H1 (cell line): Measurements from ENCODE around the gene ITPKA. TPM values are rescaled to one million over a fixed set of nuclear protein-coding genes. Genes with fewer than 3 reads are reported as not detected.

Experiments
- CTCF ChIA-PET: fragments of 300-600 bp; sonication (Branson Sonifier 250); formaldehyde crosslinking; loops from one replicate; lab custom pipeline; 2021; ENCODE audit not compliant: partially characterized antibody; lab: Charles Lee
- POLR2A ChIA-PET: fragments of 300-600 bp; sonication (Branson Sonifier 250); formaldehyde crosslinking; loops from one replicate; lab custom pipeline; 2021; ENCODE audit warnings: inconsistent platforms; ENCODE audit not compliant: partially characterized antibody; lab: Charles Lee
- DNase-seq, 2 experiments: peaks; one replicate each; pipeline versions ENCODE4 v3.0.0 to v3.0.0-alpha.2; 2010 to 2022; ENCODE audit warnings: low spot score in 2 of 2, low read depth in 1 of 2, mixed read lengths in 1 of 2
- FAIRE-seq: peaks from 2 replicates; lab custom pipeline; 2011; peaks lifted over from hg19 to GRCh38; lab: Jason Lieb, UNC
- H2AFZ ChIP-seq: 2 replicates; pipeline ENCODE4 v1.8.1; 2012; ENCODE audit warnings: low read length, inconsistent platforms
- H2AK5ac ChIP-seq: 2 replicates; pipeline ENCODE4 v1.6.1; 2013; ENCODE audit warnings: low read depth, low read length
- H2BK120ac ChIP-seq: replicated peaks from 2 replicates; pipeline ENCODE3; 2013; ENCODE audit warnings: low read depth, low read length, inconsistent platforms
- H2BK12ac ChIP-seq: 2 replicates; pipeline ENCODE4 v1.6.1; 2013; ENCODE audit warnings: low read depth, low read length
- H2BK15ac ChIP-seq: 2 replicates; pipeline ENCODE4 v1.6.1; 2013; ENCODE audit warnings: low read length
- H2BK20ac ChIP-seq: 2 replicates; pipeline ENCODE4 v1.6.1; 2013; ENCODE audit warnings: low read length
- H2BK5ac ChIP-seq: 2 replicates; pipeline ENCODE4 v1.6.1; 2013; ENCODE audit warnings: low read depth, low read length
- H3K14ac ChIP-seq: 2 replicates; pipeline ENCODE4 v1.6.1; 2013; ENCODE audit warnings: inconsistent platforms; ENCODE audit not compliant: insufficient read length
- H3K18ac ChIP-seq: 2 replicates; pipeline ENCODE4 v1.6.1; 2013; ENCODE audit warnings: low read length; ENCODE audit errors: extremely low read depth
- H3K23ac ChIP-seq: 2 replicates; pipeline ENCODE4 v1.6.1; 2013; ENCODE audit warnings: inconsistent platforms; ENCODE audit not compliant: insufficient read length
- H3K23me2 ChIP-seq: 2 replicates; pipeline ENCODE4 v1.6.1; 2013; ENCODE audit warnings: low read depth, low read length
- H3K27ac ChIP-seq: 2 replicates; pipeline ENCODE4 v1.6.1; 2011; ENCODE audit warnings: low read depth, low read length, inconsistent platforms
- H3K27me3 ChIP-seq, 4 experiments: replicated peaks in 1 of 4; 1 replicate in 1 of 4; 2 replicates in 3 of 4; pipeline versions ENCODE4 v1.6.1 to v1.8.1; 2011 to 2013; ENCODE audit warnings: low read length in 3 of 4, mild to moderate bottlenecking in 3 of 4, inconsistent platforms in 2 of 4, mixed read lengths in 2 of 4, moderate library complexity in 1 of 4; ENCODE audit not compliant: control insufficient read depth in 3 of 4, insufficient read depth in 3 of 4; ENCODE audit errors: extremely low read depth in 1 of 4
- H3K36me3 ChIP-seq, 4 experiments: 2 replicates each; pipeline versions ENCODE4 v1.6.1 to v1.8.1; 2011 to 2013; ENCODE audit warnings: mild to moderate bottlenecking in 4 of 4, low read length in 3 of 4, moderate library complexity in 2 of 4, control low read depth in 1 of 4, inconsistent platforms in 1 of 4; ENCODE audit not compliant: insufficient read depth in 4 of 4, control insufficient read depth in 2 of 4
- H3K4ac ChIP-seq: replicated peaks from 2 replicates; pipeline ENCODE3; 2013; ENCODE audit warnings: low read length, low read depth, mixed read lengths, inconsistent platforms; ENCODE audit not compliant: insufficient read length
- H3K4me1 ChIP-seq, 4 experiments: replicated peaks in 1 of 4; 1 replicate in 1 of 4; 2 replicates in 3 of 4; pipeline versions ENCODE4 v1.6.1 to v1.8.1; 2011 to 2013; ENCODE audit warnings: low read length in 3 of 4, inconsistent platforms in 2 of 4, mixed read lengths in 1 of 4; ENCODE audit not compliant: insufficient read depth in 4 of 4, control insufficient read depth in 3 of 4
- H3K4me2 ChIP-seq, 2 experiments: 2 replicates each; pipeline versions ENCODE4 v1.6.1 to v1.8.1; 2011 to 2013; ENCODE audit warnings: low read depth in 2 of 2, low read length in 2 of 2, control low read depth in 1 of 2, inconsistent platforms in 1 of 2, mild to moderate bottlenecking in 1 of 2; ENCODE audit not compliant: insufficient read depth in 1 of 2
- H3K4me3 ChIP-seq, 4 experiments: fragments of 200-600, 300-600 bp in 1 of 4; sonication (generic), shearing (Covaris generic), sonication (Bioruptor Twin) in 1 of 4; 2 replicates each; pipeline versions ENCODE4 v1.5.1 to v1.8.1; 2011 to 2016; ENCODE audit warnings: low read length in 4 of 4, low read depth in 3 of 4, control low read depth in 2 of 4, inconsistent platforms in 2 of 4, mild to moderate bottlenecking in 2 of 4, mixed read lengths in 1 of 4, moderate library complexity in 1 of 4; ENCODE audit not compliant: insufficient read depth in 2 of 4; ENCODE audit errors: extremely low read depth in 1 of 4
- H3K56ac ChIP-seq: replicated peaks from 2 replicates; pipeline ENCODE3; 2013; ENCODE audit warnings: low read depth, mild to moderate bottlenecking, mixed read lengths, low read length, inconsistent platforms; ENCODE audit not compliant: insufficient read length
- H3K79me1 ChIP-seq: 2 replicates; pipeline ENCODE4 v1.6.1; 2013; ENCODE audit warnings: low read depth, low read length, control low read depth
- H3K79me2 ChIP-seq, 2 experiments: 2 replicates each; pipeline versions ENCODE4 v1.6.1 to v1.8.1; 2012 to 2013; ENCODE audit warnings: low read length in 2 of 2, mild to moderate bottlenecking in 2 of 2, inconsistent platforms in 1 of 2; ENCODE audit not compliant: insufficient read depth in 2 of 2, control insufficient read depth in 1 of 2
- H3K9ac ChIP-seq, 4 experiments: replicated peaks in 1 of 4; 1 replicate in 1 of 4; 2 replicates in 3 of 4; pipeline versions ENCODE4 v1.6.1 to v1.8.1; 2011 to 2013; ENCODE audit warnings: low read depth in 3 of 4, low read length in 3 of 4, control low read depth in 2 of 4, mild to moderate bottlenecking in 2 of 4, moderate library complexity in 2 of 4, inconsistent platforms in 1 of 4; ENCODE audit errors: extremely low read depth in 1 of 4
- H3K9me3 ChIP-seq, 2 experiments: 2 replicates each; pipeline versions ENCODE4 v1.6.1 to v1.8.1; 2012 to 2013; ENCODE audit warnings: mild to moderate bottlenecking in 2 of 2, moderate library complexity in 2 of 2, control low read depth in 1 of 2, inconsistent platforms in 1 of 2, low read depth in 1 of 2, low read length in 1 of 2, mixed read lengths in 1 of 2; ENCODE audit not compliant: insufficient read depth in 2 of 2
- H4K20me1 ChIP-seq, 2 experiments: replicated peaks in 1 of 2; 2 replicates each; pipeline versions ENCODE3 to v1.8.1; 2011 to 2013; ENCODE audit warnings: inconsistent platforms in 2 of 2, low read length in 2 of 2, mild to moderate bottlenecking in 1 of 2; ENCODE audit not compliant: insufficient read depth in 2 of 2, control insufficient read depth in 1 of 2
- H4K5ac ChIP-seq: 2 replicates; pipeline ENCODE4 v1.6.1; 2013; ENCODE audit warnings: low read length, low read depth, mixed read lengths, inconsistent platforms; ENCODE audit not compliant: insufficient read length
- H4K8ac ChIP-seq: 2 replicates; pipeline ENCODE4 v1.8.0; 2013; ENCODE audit warnings: mild to moderate bottlenecking, moderate library complexity, low read length, inconsistent platforms; ENCODE audit not compliant: insufficient read depth; ENCODE audit errors: extremely low read depth
- H4K91ac ChIP-seq: replicated peaks from 2 replicates; pipeline ENCODE3; 2013; ENCODE audit warnings: low read length, mixed read lengths, inconsistent platforms; ENCODE audit not compliant: insufficient read length
- CHD2 ChIP-seq: IDR thresholded peaks from 2 replicates; pipeline ENCODE4 v1.6.1; 2012; ENCODE audit warnings: low read length, improper control_type of control experiment
- CTBP2 ChIP-seq: IDR thresholded peaks from 2 replicates; pipeline ENCODE4 v1.7.0; 2011; ENCODE audit warnings: borderline replicate concordance, mild to moderate bottlenecking, moderate library complexity, mixed read lengths, low read length; ENCODE audit not compliant: insufficient read depth, insufficient read length
- GABPA ChIP-seq: IDR thresholded peaks from 2 replicates; pipeline ENCODE4 v1.6.1; 2011; ENCODE audit warnings: mild to moderate bottlenecking, low read length, moderate library complexity, borderline replicate concordance; ENCODE audit not compliant: insufficient read depth
- KDM4A ChIP-seq: IDR thresholded peaks from one replicate; pipeline ENCODE4 v1.7.1; 2012; ENCODE audit warnings: low read depth, mild to moderate bottlenecking, moderate library complexity, low read length, inconsistent platforms; ENCODE audit not compliant: severe bottlenecking
- SAP30 ChIP-seq: fragments of 300-600 bp; sonication (generic); IDR thresholded peaks from 2 replicates; pipeline ENCODE4 v1.7.1; 2012; ENCODE audit warnings: low read length, moderate library complexity, mild to moderate bottlenecking, inconsistent platforms; ENCODE audit not compliant: insufficient read depth, insufficient replicate concordance
- SIN3A ChIP-seq, 2 experiments: IDR thresholded peaks in 1 of 2; conservative IDR thresholded peaks in 1 of 2; 2 replicates each; pipeline ENCODE4 v1.6.1; 2011 to 2012; ENCODE audit warnings: low read length in 2 of 2, improper control_type of control experiment in 1 of 2, low read depth in 1 of 2, mild to moderate bottlenecking in 1 of 2
- WGBS, 2 experiments: shearing (Covaris generic) in 1 of 2; methylation state at CpG; one replicate each; pipeline versions ENCODE4 v1.1.6 to v1.1.7; 2013 to 2015; ENCODE audit warnings: low lambda C conversion rate in 2 of 2, mixed read lengths in 2 of 2, inconsistent platforms in 1 of 2, low coverage in 1 of 2, missing lambda C conversion rate in 1 of 2; ENCODE audit not compliant: insufficient replicate concordance in 2 of 2, insufficient coverage in 1 of 2, insufficient read length in 1 of 2; ENCODE audit errors: extremely low coverage in 1 of 2, missing lambda C conversion rate in 1 of 2; 5-methylcytosine and 5-hydroxymethylcytosine counted together
- polyA plus RNA-seq, 7 experiments: library from polyadenylated mRNA; depleted of rRNA in 3 of 7; stranded (reverse) in 5 of 7; unstranded in 2 of 7; fragments of >200 nt in 5 of 7; fragments of 200-250 nt in 2 of 7; gene quantifications; 1 replicate in 5 of 7; 2 replicates in 1 of 7; 4 replicates in 1 of 7; pipeline versions ENCODE4 v1.2.1 to v1.2.3, GENCODE V29; 2011 to 2013; ENCODE audit warnings: missing spikeins in 2 of 7, mixed read lengths in 2 of 7
- total RNA-seq: library from RNA; stranded (reverse); fragmentation: NEBNext Ultra II Directional; extraction: Animal tissue kit (Norgen Biotek cat#: 25700); gene quantifications from 2 replicates; pipeline ENCODE4 v1.2.1, GENCODE V29; 2021

Gene ITPKA
- total and polyA plus RNA-seq, 2 of the 8 experiments (the other 6 are each of a cell fraction or from before 2014, with no cell fraction given), result 0.39 to 0.99 TPM

DNA sequence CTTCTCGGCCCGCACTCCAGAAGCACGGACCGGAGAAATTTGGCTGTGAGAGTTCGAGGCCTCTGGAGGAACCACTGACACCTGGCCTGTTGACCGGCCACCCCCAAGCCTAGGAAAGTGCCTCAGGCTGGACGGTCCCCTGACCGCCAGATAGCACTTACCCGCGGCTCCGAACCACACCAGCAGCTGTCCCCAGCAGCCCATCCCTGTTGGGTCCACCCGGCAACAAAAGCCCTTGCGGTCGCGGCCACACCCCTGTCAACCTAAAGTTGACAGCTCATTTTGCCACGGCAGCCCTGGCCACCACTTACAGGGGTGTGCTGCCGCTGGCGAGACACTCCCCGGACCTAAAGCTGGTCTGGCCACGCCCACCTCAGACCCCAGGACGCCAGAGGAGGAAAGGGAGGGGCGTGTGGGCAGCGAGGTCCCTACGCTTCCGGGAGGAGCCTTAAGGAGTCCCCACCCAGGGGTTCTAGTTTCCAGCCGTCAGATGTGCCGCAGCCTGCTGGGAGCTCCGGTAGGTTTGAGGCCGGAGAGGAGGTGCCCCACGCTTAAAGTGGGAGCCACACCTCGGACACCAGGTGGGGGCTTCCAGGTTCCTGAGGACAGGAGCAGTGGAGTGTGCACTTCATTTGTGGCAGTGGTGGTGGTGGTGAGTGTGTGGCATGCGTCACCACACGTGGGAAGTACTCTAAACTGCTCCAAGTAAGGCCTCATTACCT, 20.0 kb downstream of the ITPKA start, which contains the start of gene LTK:
Gene LTK (minus strand): TSS at position 322 of the 722 bp plus-strand sequence. CDS start 118 bp downstream, at position 204.
- H2BK5ac ChIP-seq, result no peak within 1 kb of the TSS
- peaks cover 0 to 26% (median 13%) of the 10 kb centered on the region in 4 experiments; a peak in 5 of 7 replicates for H3K4me1 ChIP-seq
- H2AK5ac ChIP-seq, result no peak within 1 kb of the TSS; the same call in 1 of the 2 replicates
- H3K27me3 ChIP-seq, result peaks cover 32 to 58% (median 52%) of the 10 kb centered on the region in 4 experiments
- no peak within 1 kb of the TSS for H3K4ac ChIP-seq
- no peak for TF ChIP-seq CHD2
- TF ChIP-seq CTBP2, result no peak
- TF ChIP-seq SAP30, result peak; percentile 89
- no peak for TF ChIP-seq GABPA
- peak in 1 of 2 experiments; percentile 47; a peak in 1 of 4 replicates for TF ChIP-seq SIN3A (conservative IDR thresholded peaks at IDR 0.05 in 1 of 2, IDR thresholded peaks at IDR 0.05 in 1 of 2; ENCODE audit: low read depth in 1 of 2, low read length in 2 of 2)
- TF ChIP-seq KDM4A, result peak; percentile 30
- H2AFZ ChIP-seq, result no peak within 1 kb of the TSS
- no peak within 1 kb of the TSS for H4K5ac ChIP-seq
- peaks cover 15% of the 10 kb centered on the region for H3K23me2 ChIP-seq
- H3K9ac ChIP-seq, result no peak within 1 kb of the TSS; a peak in 2 of 7 replicates
- 19% methylated on average over 29 of the region's 33 CpGs; no CpG with 5 or more reads in 1 of the 2 experiments for WGBS, 2 experiments
- H3K56ac ChIP-seq, result no peak within 1 kb of the TSS
- no peak within 1 kb of the TSS for H2BK120ac ChIP-seq
- ChIA-PET POLR2A (interaction anchor here (1.1 to 3.7 kb wide), 8 partner anchors 9 to 48 kb away, joined by 3 to 19 read pairs (median 8); partner anchors contain the start of gene ITPKA), CTCF (interaction anchor here (0.7 to 2.4 kb wide), 5 partner anchors 9 to 48 kb away, joined by 3 to 5 read pairs (median 3); no protein-coding TSS in a partner anchor)
- H3K4me2 ChIP-seq, result peak within 1 kb of the TSS; percentile 90 to 96
- H3K36me3 ChIP-seq, result peaks cover 0 to 12% (median 5%) of the 10 kb centered on the region in 4 experiments; a peak in 4 of 8 replicates
- no peaks in the 10 kb centered on the region; a peak in 1 of 4 replicates for H3K9me3 ChIP-seq
- H4K91ac ChIP-seq, result no peak within 1 kb of the TSS
- H3K4me3 ChIP-seq, result peak within 1 kb of the TSS; percentile 33 to 65 (median 58); a peak in 7 of 8 replicates
- no peak within 1 kb of the TSS for H3K27ac ChIP-seq
- H3K79me2 ChIP-seq, result no peaks in the 10 kb centered on the region
- no peak within 1 kb of the TSS for H2BK20ac ChIP-seq
- no peak within 1 kb of the TSS for H3K14ac ChIP-seq
- no peak within 1 kb of the TSS for H3K18ac ChIP-seq
- no peak within 1 kb of the TSS for H2BK15ac ChIP-seq
- FAIRE-seq (no peak), DNase-seq (peak in 1 of 2 experiments; percentile 81)
- H4K8ac ChIP-seq, result no peak within 1 kb of the TSS
- H2BK12ac ChIP-seq, result 0 out of 2 replicates have a peak within 1 kb of the TSS, but pooled peaks have one; percentile 80
- no peak within 1 kb of the TSS for H3K23ac ChIP-seq
- peaks cover 0 to 12% of the 10 kb centered on the region in 2 experiments for H4K20me1 ChIP-seq
- H3K79me1 ChIP-seq, result no peaks in the 10 kb centered on the region
